HAP-1 (cell line): ENCODE results near the gene BPNT1.
A peak's percentile ranks its signal among the peaks of the same experiment; 100 is the strongest.
"Not testable (repeated sequence)": the region's sequence is repeated elsewhere in the genome, so short reads cannot be mapped to it uniquely, and the experiment has no call there.

Source experiments
- DNase-seq, 2 experiments: peaks; one replicate each; pipeline ENCODE4 v3.0.0-alpha.2; 2016 to 2020; ENCODE audit warnings: low spot score in 2 of 2
- H3K27me3 ChIP-seq: fragments of 250-450 bp; sonication (Bioruptor Pico); 2 replicates; pipeline ENCODE4 v1.5.1; 2020; ENCODE audit warnings: low read depth, mild to moderate bottlenecking, moderate library complexity
- H3K36me3 ChIP-seq: fragments of 250-450 bp; sonication (Bioruptor Pico); replicated peaks from 2 replicates; pipeline ENCODE4 v1.5.1; 2020; ENCODE audit warnings: mild to moderate bottlenecking
- H3K4me1 ChIP-seq: fragments of 250-450 bp; sonication (Bioruptor Pico); 2 replicates; pipeline ENCODE4 v1.5.1; 2020; ENCODE audit warnings: mild to moderate bottlenecking
- H3K4me3 ChIP-seq: fragments of 250-450 bp; sonication (Bioruptor Pico); 2 replicates; pipeline ENCODE4 v1.5.1; 2020; ENCODE audit warnings: mild to moderate bottlenecking, moderate library complexity
- H3K9me3 ChIP-seq: fragments of 250-450 bp; sonication (Bioruptor Pico); 2 replicates; pipeline ENCODE4 v1.5.1; 2020; ENCODE audit warnings: mild to moderate bottlenecking, moderate library complexity
- in situ Hi-C: fragments of 300-500 bp; cut with MboI; formaldehyde crosslinking; loops from 3 replicates; pipeline ENCODE4 v1.14.3; 2020; ENCODE audit warnings: low sequenced_read_pairs, inconsistent platforms, mixed read lengths

Gene BPNT1

GRCh38 chr1:220099826-220100225 lies 10.2 kb upstream of the BPNT1 start:
- H3K27me3 ChIP-seq, result no peaks in the 10 kb centered on the region
- DNase-seq, result no peak
- H3K4me3 ChIP-seq, result no peak overlapping the region
- peaks cover 11% of the 10 kb centered on the region for H3K4me1 ChIP-seq
- no peaks in the 10 kb centered on the region for H3K9me3 ChIP-seq
- H3K36me3 ChIP-seq, result peaks cover 63% of the 10 kb centered on the region
- in situ Hi-C loops, result no loop called here

- Histone ChIP-seq H3K4me1 (peaks cover 15% of the 10 kb centered on the region), H3K27me3 (no peaks in the 10 kb centered on the region), H3K36me3 (peaks cover 25% of the 10 kb centered on the region), H3K4me3 (peak within 1 kb of the TSS; percentile 93), H3K9me3 (no peaks in the 10 kb centered on the region)
- in situ Hi-C loops, result no loop called here
- peak; percentile 81 to 94 for DNase-seq
These were observed 4.7 kb upstream of the BPNT1 start, which contains the start of gene IARS2 for GRCh38 chr1:220094016-220094911. Gene IARS2 (plus strand): TSS chr1:220094132. CDS start chr1:220094217, 85 bp downstream.

GRCh38 chr1:220093361-220094015 lies 3.9 kb upstream of the BPNT1 start:
- Histone ChIP-seq H3K9me3 (no peaks in the 10 kb centered on the region), H3K4me1 (peaks cover 15% of the 10 kb centered on the region), H3K36me3 (peaks cover 21% of the 10 kb centered on the region), H3K4me3 (no peak overlapping the region), H3K27me3 (no peaks in the 10 kb centered on the region)
- DNase-seq, result no peak
- in situ Hi-C loops, result no loop called here

- Histone ChIP-seq H3K27me3 (no peaks in the 10 kb centered on the region), H3K4me1 (peaks cover 15% of the 10 kb centered on the region), H3K36me3 (peaks cover 13% of the 10 kb centered on the region), H3K4me3 (no peak overlapping the region), H3K9me3 (no peaks in the 10 kb centered on the region)
- in situ Hi-C loops, result no loop called here
- DNase-seq, result no peak
These were observed 3.1 kb upstream of the BPNT1 start for GRCh38 chr1:220092694-220093093.

GRCh38 chr1:220086261-220086686 lies 3.3 kb downstream of the BPNT1 start:
- in situ Hi-C loops, H3K9me3 ChIP-seq, H3K27me3 ChIP-seq, H3K4me1 ChIP-seq, H3K4me3 ChIP-seq, H3K36me3 ChIP-seq: not testable (repeated sequence)
- peak in 1 of 2 experiments; percentile 35 for DNase-seq

GRCh38 chr1:220084460-220084859 lies 5.1 kb downstream of the BPNT1 start:
- Histone ChIP-seq H3K27me3 (no peaks in the 10 kb centered on the region), H3K36me3 (no peaks in the 10 kb centered on the region), H3K9me3 (no peaks in the 10 kb centered on the region), H3K4me1 (no peaks in the 10 kb centered on the region), H3K4me3 (no peak overlapping the region)
- in situ Hi-C loops, result no loop called here
- no peak for DNase-seq

GRCh38 chr1:220077887-220078286 lies 11.7 kb downstream of the BPNT1 start:
- no peaks in the 10 kb centered on the region for H3K27me3 ChIP-seq
- no peaks in the 10 kb centered on the region for H3K9me3 ChIP-seq
- no peak overlapping the region for H3K4me3 ChIP-seq
- H3K4me1 ChIP-seq, result no peaks in the 10 kb centered on the region
- no peaks in the 10 kb centered on the region; the same call in 1 of the 2 replicates for H3K36me3 ChIP-seq
- in situ Hi-C loops, result no loop called here
- DNase-seq, result no peak

GRCh38 chr1:220076861-220077762 lies 12.5 kb downstream of the BPNT1 start:
- Histone ChIP-seq H3K27me3 (no peaks in the 10 kb centered on the region), H3K4me3 (no peak overlapping the region), H3K9me3 (no peaks in the 10 kb centered on the region), H3K36me3 (peaks cover 5% of the 10 kb centered on the region), H3K4me1 (no peaks in the 10 kb centered on the region)
- DNase-seq, result no peak
- in situ Hi-C loops, result no loop called here

GRCh38 chr1:220067269-220068204 lies 22.1 kb downstream of the BPNT1 start:
- H3K4me3 ChIP-seq, result no peak overlapping the region
- H3K36me3 ChIP-seq, result peaks cover 10% of the 10 kb centered on the region
- H3K4me1 ChIP-seq, result no peaks in the 10 kb centered on the region
- no peak for DNase-seq
- in situ Hi-C loops, result no loop called here
- peaks cover 35% of the 10 kb centered on the region for H3K27me3 ChIP-seq
- H3K9me3 ChIP-seq, result no peaks in the 10 kb centered on the region

GRCh38 chr1:220062629-220063028 lies 27.0 kb downstream of the BPNT1 start:
- H3K36me3 ChIP-seq, result peaks cover 14% of the 10 kb centered on the region
- peaks cover 64% of the 10 kb centered on the region for H3K27me3 ChIP-seq
- no peak overlapping the region for H3K4me3 ChIP-seq
- no peak for DNase-seq
- H3K9me3 ChIP-seq, result no peaks in the 10 kb centered on the region
- peaks cover 7% of the 10 kb centered on the region for H3K4me1 ChIP-seq
- in situ Hi-C loops, result no loop called here

- Histone ChIP-seq H3K9me3 (no peaks in the 10 kb centered on the region), H3K36me3 (peaks cover 10% of the 10 kb centered on the region), H3K27me3 (peaks cover 68% of the 10 kb centered on the region), H3K4me1 (peaks cover 7% of the 10 kb centered on the region), H3K4me3 (no peak overlapping the region)
- DNase-seq, result peak; percentile 45 to 99
- in situ Hi-C loops, result no loop called here
These were observed 28.7 kb downstream of the BPNT1 start for GRCh38 chr1:220060876-220061275.

GRCh38 chr1:220056374-220056773 lies 33.2 kb downstream of the BPNT1 start:
- Histone ChIP-seq H3K9me3 (no peaks in the 10 kb centered on the region), H3K27me3 (peaks cover 52% of the 10 kb centered on the region), H3K4me3 (no peak overlapping the region), H3K4me1 (peaks cover 4% of the 10 kb centered on the region), H3K36me3 (peaks cover 5% of the 10 kb centered on the region; the same call in 1 of the 2 replicates)
- DNase-seq, result no peak
- in situ Hi-C loops, result no loop called here
